Mesenteric fat pad (tissue), 1 donor: ENCODE data around the gene GRIA1. TPM values are rescaled to one million over a fixed set of nuclear protein-coding genes. Genes with fewer than 3 reads are reported as not detected.

ENCODE experiments used
- DNase-seq: peaks from one replicate; pipeline ENCODE4 v3.0.0-alpha.2; 2020; ENCODE audit warnings: low spot score
- total RNA-seq: library from RNA; stranded (reverse); fragmentation: NEBNext Ultra II Directional; extraction: Animal tissue kit (Norgen Biotek cat#: 25700); gene quantifications from one replicate; pipeline ENCODE4 v1.2.1, GENCODE V29; 2021
- donor health status: DM: yes; HTN: yes; CAD: no.

Gene GRIA1
- total RNA-seq, 1 donor from 2014 or later, result 3.2 TPM

- no peak for DNase-seq
Measured at GRCh38 chr5:153496835-153497234, 6.4 kb downstream of the GRIA1 start.

GRCh38 chr5:153498516-153498915, 8.0 kb downstream of the GRIA1 start:
- DNase-seq, result no peak

- DNase-seq, result no peak
Measured at GRCh38 chr5:153500178-153500577, 9.7 kb downstream of the GRIA1 start.

- no peak for DNase-seq
Measured at GRCh38 chr5:153504726-153505125, 14.3 kb downstream of the GRIA1 start.

GRCh38 chr5:153508700-153509099, 18.2 kb downstream of the GRIA1 start:
- DNase-seq, result no peak

GRCh38 chr5:153511622-153512021, 21.2 kb downstream of the GRIA1 start:
- DNase-seq, result no peak

GRCh38 chr5:153513156-153513555, 22.7 kb downstream of the GRIA1 start:
- DNase-seq, result no peak

- no peak for DNase-seq
Measured at GRCh38 chr5:153515301-153515700, 24.8 kb downstream of the GRIA1 start.

- DNase-seq, result no peak
Measured at GRCh38 chr5:153516504-153517240, 26.2 kb downstream of the GRIA1 start.

- no peak for DNase-seq
Measured at GRCh38 chr5:153517241-153517611, 26.8 kb downstream of the GRIA1 start.

GRCh38 chr5:153520137-153520536, 29.7 kb downstream of the GRIA1 start:
- no peak for DNase-seq

GRCh38 chr5:153520952-153521351, 30.5 kb downstream of the GRIA1 start:
- no peak for DNase-seq

GRCh38 chr5:153523211-153523610, 32.7 kb downstream of the GRIA1 start:
- no peak for DNase-seq

GRCh38 chr5:153523831-153524230, 33.4 kb downstream of the GRIA1 start:
- no peak for DNase-seq

- DNase-seq, result no peak
Measured at GRCh38 chr5:153525536-153525935, 35.1 kb downstream of the GRIA1 start.

- no peak for DNase-seq
Measured at GRCh38 chr5:153530357-153531143, 40.1 kb downstream of the GRIA1 start.

- no peak for DNase-seq
Measured at GRCh38 chr5:153533546-153533945, 43.1 kb downstream of the GRIA1 start.

- DNase-seq, result no peak
Measured at GRCh38 chr5:153534102-153534501, 43.6 kb downstream of the GRIA1 start.

- no peak for DNase-seq
Measured at GRCh38 chr5:153537207-153537606, 46.7 kb downstream of the GRIA1 start.

- no peak for DNase-seq
Measured at GRCh38 chr5:153539983-153540382, 49.5 kb downstream of the GRIA1 start.

- DNase-seq, result no peak
Measured at GRCh38 chr5:153542536-153542935, 52.1 kb downstream of the GRIA1 start.

GRCh38 chr5:153543288-153543687, 52.8 kb downstream of the GRIA1 start:
- no peak for DNase-seq

GRCh38 chr5:153543959-153544470, 53.5 kb downstream of the GRIA1 start:
- DNase-seq, result no peak
